IPS-NIHi11 (cell line): ENCODE measurements around the gene RNU2-63P.
A peak's percentile ranks its signal among the peaks of the same experiment; 100 is the strongest.
"Not testable (repeated sequence)": the region's sequence is repeated elsewhere in the genome, so short reads cannot be mapped to it uniquely, and the experiment has no call there.

Source experiments
- DNase-seq: peaks from one replicate; pipeline ENCODE4 v3.0.0; 2012; ENCODE audit warnings: mixed read lengths, low spot score

Gene RNU2-63P

DNA sequence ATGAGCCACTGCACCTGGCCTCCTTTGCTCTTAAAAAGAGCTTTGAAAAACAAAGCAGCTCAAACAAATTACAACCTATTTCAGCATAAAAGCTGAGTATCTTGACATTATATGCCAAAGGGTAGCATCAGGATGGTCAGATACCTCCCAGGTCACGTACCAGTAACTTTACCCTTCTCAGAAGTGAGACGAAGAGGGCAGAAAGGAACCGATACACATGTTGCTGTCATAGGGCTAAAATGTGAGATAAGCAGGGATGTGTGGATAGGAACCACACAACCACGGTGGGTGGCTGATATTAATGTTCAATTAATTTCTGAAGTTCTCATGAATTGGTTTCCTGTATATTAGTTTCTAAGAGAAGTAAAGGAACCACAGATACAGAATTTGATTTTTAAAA lies 12.6 kb upstream of the RNU2-63P start:
- DNase-seq = no peak

- DNase-seq = no peak
These were observed 11.5 kb upstream of the RNU2-63P start for GRCh38 chr2:88027697-88028389.

DNA sequence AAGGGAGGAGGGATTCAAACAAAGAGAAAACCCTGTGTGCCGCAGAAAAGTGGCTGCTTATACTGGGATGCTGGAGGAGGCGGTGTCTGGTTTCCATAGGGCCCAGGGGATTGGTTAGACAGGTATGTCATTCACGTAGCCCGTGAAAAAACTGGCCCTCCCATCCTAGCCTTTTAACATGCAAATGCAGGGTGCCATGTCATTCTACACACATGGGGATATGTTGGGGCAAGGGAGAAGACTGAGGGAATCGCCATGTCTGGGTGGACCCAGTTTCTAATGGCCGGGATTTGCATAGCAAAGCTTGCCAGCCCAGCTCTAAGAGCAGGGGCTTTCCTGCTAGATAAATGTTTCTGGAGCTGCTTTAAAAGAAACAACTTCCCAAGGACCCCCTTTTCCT lies 8.2 kb upstream of the RNU2-63P start:
- peak; percentile 55 for DNase-seq

DNA sequence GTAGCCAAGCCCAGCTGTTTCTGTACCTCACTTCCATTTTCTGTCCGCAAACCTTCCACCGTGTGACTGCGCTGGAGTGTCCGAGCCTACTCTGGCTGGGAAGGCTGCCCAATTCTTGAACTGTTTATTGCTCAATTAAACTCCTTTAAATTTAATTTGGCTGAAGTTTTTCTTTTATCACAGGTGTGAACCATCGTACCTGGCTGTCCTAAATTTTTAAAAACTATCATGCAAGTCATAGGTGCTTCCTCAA lies 6.2 kb upstream of the RNU2-63P start:
- DNase-seq = no peak

GRCh38 chr2:88019985-88020384 lies 3.6 kb upstream of the RNU2-63P start:
- DNase-seq = no peak

DNA sequence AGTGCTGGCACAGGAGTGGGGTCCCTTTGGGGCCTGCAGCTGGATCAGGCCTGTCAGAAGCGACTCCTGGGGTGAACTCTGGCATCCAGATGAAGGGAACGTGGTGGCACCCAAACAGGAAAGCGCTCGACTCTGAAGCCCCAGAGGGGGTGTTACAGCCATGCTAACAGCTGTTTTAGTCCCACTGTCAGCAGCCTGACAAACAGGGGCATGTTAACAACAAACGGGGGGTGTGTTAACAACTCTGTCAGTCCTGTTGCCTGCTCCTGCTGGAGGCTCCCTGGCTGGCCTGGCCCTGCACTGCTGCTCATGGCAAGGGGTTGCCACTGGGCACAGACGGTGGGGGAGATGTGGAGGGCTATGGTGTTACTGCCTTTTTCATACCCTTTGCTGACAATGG lies 2.6 kb upstream of the RNU2-63P start:
- DNase-seq = no peak

DNA sequence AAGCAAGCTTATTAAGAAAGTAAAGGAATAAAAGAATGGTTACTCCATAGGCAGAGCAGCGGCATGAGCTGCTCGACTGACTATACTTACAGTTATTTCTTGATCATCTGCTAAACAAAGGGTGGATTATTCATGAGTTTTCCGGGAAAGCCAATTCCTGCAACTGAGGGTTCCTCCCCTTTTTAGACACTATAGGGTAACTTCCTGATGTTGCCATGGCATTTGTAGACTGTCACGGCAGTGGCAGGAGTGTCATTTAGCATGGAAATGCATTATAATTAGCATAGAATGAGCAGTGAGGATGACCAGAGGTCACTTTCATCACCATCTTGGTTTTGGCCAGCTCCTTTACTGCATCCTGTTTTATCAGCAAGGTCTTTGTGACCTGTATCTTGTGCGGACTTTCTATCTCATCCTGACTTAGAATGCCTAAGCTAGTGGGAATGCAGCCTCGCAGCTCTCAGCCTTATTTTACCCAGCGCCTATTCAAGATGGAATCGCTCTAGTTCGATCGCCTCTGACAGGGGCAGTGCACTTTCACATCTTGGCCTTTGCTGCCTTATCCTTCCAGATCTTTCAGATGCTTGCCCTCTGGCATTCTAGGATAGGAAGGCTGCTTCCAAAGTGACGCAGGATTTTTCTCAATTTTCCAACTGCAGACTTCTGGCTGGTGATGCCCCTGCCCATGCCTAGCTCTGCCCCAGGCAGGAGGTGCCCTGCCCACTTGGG lies 1.9 kb upstream of the RNU2-63P start:
- DNase-seq = not testable (repeated sequence)

DNA sequence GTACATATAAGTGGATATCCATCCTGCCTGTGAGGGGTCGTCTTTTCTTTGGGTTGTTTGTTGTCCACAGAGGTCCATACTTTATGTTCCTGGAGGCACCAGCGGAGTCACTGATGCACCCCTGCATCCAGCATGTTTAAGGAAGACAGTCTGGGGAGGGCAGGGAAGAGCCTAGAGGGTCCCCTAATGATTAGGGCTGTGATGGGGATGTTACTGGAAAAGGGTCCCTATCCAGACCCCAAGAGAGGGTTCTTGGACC lies 1.4 kb upstream of the RNU2-63P start:
- DNase-seq = not testable (repeated sequence)

DNA sequence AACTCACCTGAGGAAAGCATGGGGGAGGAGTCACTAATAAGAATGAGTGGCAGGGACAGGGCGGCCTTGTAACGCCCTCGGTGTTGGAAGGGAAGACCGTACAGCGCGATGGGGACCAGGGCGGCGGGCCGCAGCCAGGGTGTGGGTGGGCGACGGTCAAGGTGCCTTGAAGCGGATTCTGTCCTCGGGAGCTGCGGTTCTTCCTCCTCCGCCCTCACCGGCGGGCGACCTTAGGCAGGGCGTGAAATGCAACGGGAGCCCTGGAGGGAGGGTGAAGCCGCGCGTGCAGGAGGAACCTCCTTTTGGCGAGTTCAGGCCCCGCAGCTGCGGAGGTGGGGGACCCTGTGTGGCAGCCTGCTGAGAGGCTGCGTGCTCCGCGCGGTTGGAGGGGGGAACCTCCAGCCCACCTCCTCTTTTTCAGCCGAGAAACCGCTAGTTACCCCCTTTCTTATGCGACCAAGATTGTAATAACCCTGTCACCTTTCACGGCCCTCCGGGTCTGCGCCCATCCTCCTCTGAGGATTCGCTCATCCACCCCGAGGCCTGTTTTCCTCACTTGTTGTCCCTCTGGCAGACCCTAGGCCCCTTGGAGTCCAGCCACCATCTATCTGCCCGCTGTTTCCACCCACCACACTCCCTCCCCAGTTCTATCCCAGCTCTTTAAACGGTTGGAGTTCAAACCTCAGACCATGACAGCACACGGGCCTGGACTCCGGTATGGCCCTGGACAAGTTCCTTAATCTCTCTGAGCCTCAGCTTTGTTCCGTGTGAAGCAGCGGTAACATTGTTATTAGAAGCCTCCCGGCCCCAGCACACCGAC lies 823 bp upstream of the RNU2-63P start:
- DNase-seq = peak; percentile 83

- DNase-seq = no peak
These were observed 5.3 kb downstream of the RNU2-63P start for GRCh38 chr2:88011011-88011410.

DNA sequence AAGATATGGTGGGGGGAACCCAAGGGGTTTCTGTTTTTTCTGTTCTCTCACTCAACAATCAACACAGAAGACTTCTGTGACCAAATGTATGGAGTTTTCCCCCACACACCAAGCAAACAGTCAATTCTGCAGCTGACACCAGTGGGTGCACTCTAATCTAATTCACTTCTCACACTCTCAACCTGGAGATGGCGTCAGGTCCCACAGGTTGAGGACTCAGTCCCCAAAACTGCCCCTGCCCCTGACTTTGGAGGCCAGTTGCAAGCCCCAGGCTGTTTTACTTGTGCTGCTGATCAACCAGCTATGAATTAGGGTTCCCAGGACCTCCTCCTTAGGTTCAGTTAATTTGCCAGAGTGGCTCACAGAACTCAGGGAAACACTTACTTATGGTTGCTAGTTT lies 6.2 kb downstream of the RNU2-63P start:
- DNase-seq = no peak

DNA sequence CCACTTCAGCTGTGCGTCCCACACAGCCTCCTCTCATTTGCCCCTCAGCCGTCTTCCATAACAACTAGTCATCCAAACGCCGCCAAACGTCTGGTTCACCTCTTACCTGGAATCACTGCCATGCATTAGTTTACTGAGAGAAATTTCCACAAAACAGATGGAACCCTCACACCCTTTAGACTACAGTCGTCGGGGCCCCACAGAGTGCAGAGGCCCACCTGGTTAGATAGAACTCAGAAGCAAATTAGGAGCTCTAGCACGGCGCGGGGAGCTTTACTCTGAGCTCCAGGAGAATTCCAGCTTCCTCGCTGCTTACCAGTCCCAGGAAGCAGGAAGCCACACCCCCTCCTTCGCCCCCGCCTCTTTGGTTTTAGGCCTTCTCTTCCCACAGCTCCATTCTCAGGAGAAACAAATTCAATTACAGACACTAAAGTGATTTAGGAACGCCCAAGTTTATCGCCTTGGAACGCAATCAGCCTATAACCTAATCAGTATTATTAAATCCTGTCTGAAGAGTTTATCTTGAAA lies 9.4 kb downstream of the RNU2-63P start:
- DNase-seq = peak; percentile 65

- DNase-seq = no peak
These were observed 10.6 kb downstream of the RNU2-63P start for GRCh38 chr2:88005776-88006175.

DNA sequence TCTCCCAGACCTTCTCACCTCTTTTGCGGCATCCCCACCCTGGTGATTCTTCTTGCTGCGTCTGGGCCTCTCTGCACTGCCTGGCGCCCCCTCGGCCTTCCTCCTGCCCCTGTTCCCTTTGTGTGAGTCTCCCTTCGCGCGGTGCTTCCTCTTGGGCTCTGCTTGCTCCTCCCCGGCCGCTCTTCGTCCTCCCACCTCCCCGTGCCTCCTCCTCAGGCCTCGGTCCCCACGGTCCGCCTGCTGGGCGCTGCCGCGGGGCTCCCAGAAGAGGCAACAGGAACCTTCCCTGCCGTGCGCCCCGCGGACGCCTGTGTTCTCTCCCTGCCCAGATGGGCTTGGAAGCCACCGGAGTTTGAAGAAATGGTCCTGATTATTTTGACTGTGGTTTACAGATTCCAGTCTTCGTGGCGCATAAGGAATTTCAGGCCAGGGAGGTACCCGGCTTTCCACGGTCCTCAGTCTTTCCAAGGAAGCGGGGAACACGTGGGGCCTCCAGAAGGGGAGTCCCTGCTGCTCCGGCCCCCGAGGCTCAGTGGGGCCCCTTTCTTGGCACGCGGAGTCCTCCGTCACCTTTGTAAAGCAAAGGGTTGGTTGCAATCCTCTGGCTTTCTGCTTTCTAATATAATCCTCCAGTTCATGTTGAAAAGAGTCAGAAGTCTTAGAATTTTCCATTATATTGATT lies 13.1 kb downstream of the RNU2-63P start:
- peak; percentile 48 for DNase-seq

- no peak for DNase-seq
These were observed 14.0 kb downstream of the RNU2-63P start for GRCh38 chr2:88002359-88002707.

DNA sequence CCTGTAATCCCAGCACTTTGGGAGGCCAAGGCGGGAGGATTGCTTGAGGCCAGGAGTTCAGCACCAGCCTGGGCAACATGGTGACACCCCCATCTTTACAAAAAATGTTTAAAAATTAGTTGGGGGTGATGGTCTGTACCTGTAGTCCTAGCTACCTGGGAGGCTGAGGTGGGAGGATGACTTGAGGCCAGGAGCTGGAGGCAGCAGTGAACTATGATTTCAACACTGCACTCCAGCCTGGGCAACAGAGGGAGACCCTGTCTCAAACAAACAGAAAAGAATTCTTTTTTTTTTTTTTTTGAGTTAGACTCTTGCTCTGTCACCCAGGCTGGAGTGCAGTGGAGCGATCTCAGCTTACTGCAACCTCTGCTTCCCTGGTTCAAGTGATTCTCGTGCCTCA lies 15.9 kb downstream of the RNU2-63P start:
- DNase-seq = not testable (repeated sequence)

- no peak for DNase-seq
These were observed 19.8 kb downstream of the RNU2-63P start for GRCh38 chr2:87996570-87996969.

DNA sequence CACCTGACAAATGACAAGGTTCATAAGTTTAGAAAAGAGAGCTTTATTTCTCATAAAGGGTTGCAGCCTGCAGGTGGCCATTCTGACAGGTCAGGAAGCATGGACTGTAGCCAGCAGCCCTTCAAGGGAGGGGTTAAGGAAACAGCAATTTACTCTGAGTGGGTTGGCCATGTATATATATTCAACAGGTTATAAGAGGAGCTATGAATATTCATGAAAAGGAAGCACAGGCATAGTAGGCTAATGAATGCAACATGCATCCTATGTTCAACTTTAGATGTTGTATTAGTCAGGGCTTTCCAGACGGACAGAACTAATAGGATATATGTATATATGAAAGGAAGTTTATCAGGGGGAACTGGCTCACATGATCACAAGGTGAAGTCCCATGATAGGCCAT lies 20.6 kb downstream of the RNU2-63P start:
- no peak for DNase-seq

GRCh38 chr2:87994304-87994850 lies 22.0 kb downstream of the RNU2-63P start:
- DNase-seq = not testable (repeated sequence)

GRCh38 chr2:87992569-87992968 lies 23.8 kb downstream of the RNU2-63P start:
- DNase-seq = not testable (repeated sequence)

DNA sequence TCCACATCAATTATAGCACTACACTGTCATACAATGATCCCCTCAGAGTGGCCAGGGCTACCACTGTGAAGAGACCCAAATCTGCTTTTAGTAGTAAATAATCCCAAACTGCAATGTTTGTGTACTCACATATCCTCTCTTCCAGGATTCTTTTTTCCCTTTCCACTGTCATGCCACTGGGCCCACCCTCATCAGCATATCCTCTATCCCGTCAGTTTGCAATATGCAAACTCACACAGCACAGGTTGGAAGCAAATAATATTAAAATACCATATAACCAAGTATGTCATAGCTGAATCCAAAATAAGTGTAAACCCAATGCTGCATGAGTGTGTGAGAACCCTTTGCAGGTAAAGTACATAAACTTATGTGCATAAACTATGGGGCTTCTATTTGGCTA lies 28.9 kb downstream of the RNU2-63P start:
- DNase-seq = not testable (repeated sequence)

DNA sequence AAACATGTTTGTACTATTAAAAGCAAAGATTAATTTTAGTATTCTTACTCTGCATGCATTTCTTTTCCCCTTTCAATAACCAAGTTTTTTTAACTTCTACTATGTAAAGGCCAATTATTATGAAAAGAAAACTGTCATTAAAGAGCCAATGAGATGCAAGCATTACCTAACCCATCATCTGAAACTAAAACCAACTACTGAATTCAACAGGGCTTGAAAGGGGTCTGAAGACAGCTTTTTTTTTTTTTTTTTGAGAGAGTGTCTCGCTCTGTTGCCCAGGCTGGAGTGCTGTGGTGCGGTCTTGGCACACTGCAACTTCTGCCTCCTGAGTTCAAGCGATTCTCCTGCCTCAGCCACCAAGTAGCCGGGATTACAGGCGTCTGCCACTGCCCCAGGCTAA lies 30.4 kb downstream of the RNU2-63P start:
- not testable (repeated sequence) for DNase-seq
